OCI-LY7 (cell line): Measurements from ENCODE around the gene PLCL1. TPM values are rescaled to one million over a fixed set of nuclear protein-coding genes. Genes with fewer than 3 reads are reported as not detected.

Experiments
- BruUV-seq: library from RNA; stranded (reverse); fragments of 400-500 nt; replicated peaks from 2 replicates; lab custom pipeline; 2021; lab: Mats Ljungman, UMichigan
- CTCF ChIA-PET: fragments of 300-600 bp; sonication (Branson Sonifier 250); formaldehyde crosslinking; loops from one replicate; lab custom pipeline; 2022; ENCODE audit warnings: antibody characterized with exemption; ENCODE audit not compliant: unreplicated experiment; lab: Charles Lee
- POLR2A ChIA-PET: fragments of 300-600 bp; sonication (Branson Sonifier 250); formaldehyde crosslinking; loops from one replicate; lab custom pipeline; 2022; ENCODE audit warnings: antibody characterized with exemption; lab: Charles Lee
- DNase-seq: peaks from one replicate; pipeline ENCODE4 v3.0.0-alpha.2; 2015; ENCODE audit warnings: low spot score
- H2AFZ ChIP-seq: fragments of 200-600 bp; sonication (generic), shearing (Covaris generic); 2 replicates; pipeline ENCODE4 v1.6.1; 2014; ENCODE audit warnings: mild to moderate bottlenecking, antibody characterized with exemption, low read length, moderate library complexity
- H3K27ac ChIP-seq: fragments of 200-600 bp; sonication (generic); 2 replicates; pipeline ENCODE4 v1.5.1; 2014; ENCODE audit warnings: mixed run types, low read depth, mild to moderate bottlenecking, moderate library complexity, low read length, inconsistent platforms; ENCODE audit not compliant: poor library complexity, severe bottlenecking
- H3K36me3 ChIP-seq: fragments of 200-600 bp; sonication (generic); 2 replicates; pipeline ENCODE4 v1.6.1; 2014; ENCODE audit warnings: mild to moderate bottlenecking, antibody characterized with exemption, low read length, moderate library complexity, mixed read lengths; ENCODE audit not compliant: insufficient read depth
- H3K4me1 ChIP-seq: fragments of 200-600 bp; sonication (generic); 2 replicates; pipeline ENCODE4 v1.5.1; 2014; ENCODE audit warnings: mild to moderate bottlenecking, low read length; ENCODE audit not compliant: insufficient read depth, poor library complexity, severe bottlenecking
- H3K4me2 ChIP-seq: fragments of 200-600 bp; sonication (generic); 2 replicates; pipeline ENCODE4 v1.6.1; 2014; ENCODE audit warnings: mild to moderate bottlenecking, low read length
- H3K4me3 ChIP-seq: fragments of 200-600 bp; sonication (generic); 2 replicates; pipeline ENCODE4 v1.5.1; 2014; ENCODE audit warnings: mild to moderate bottlenecking, low read depth, low read length; ENCODE audit not compliant: poor library complexity, severe bottlenecking
- H3K79me2 ChIP-seq: fragments of 200-600 bp; sonication (generic); 2 replicates; pipeline ENCODE4 v1.6.1; 2016; ENCODE audit warnings: low read depth, mild to moderate bottlenecking, low read length, moderate library complexity, mixed read lengths; ENCODE audit not compliant: insufficient read depth
- H3K9me2 ChIP-seq: fragments of 200-600 bp; sonication (generic); 2 replicates; pipeline ENCODE4 v1.6.1; 2016; ENCODE audit warnings: mild to moderate bottlenecking, low read length, mixed read lengths; ENCODE audit not compliant: insufficient read depth
- H3K9me3 ChIP-seq: fragments of 200-600 bp; sonication (generic); 2 replicates; pipeline ENCODE4 v1.6.1; 2014; ENCODE audit warnings: mild to moderate bottlenecking, mixed run types, low read length, mixed read lengths
- H4K20me1 ChIP-seq: fragments of 200-600 bp; sonication (generic); 2 replicates; pipeline ENCODE4 v1.6.1; 2014; ENCODE audit warnings: mild to moderate bottlenecking, antibody characterized with exemption, low read length, moderate library complexity, mixed read lengths; ENCODE audit not compliant: insufficient read depth
- CTCF ChIP-seq: fragments of 200-600 bp; sonication (generic); conservative IDR thresholded peaks from 2 replicates; pipeline ENCODE4 v1.5.1; 2014; ENCODE audit warnings: mild to moderate bottlenecking, antibody characterized with exemption, low read length, moderate library complexity, mixed read lengths
- EZH2phosphoT487 ChIP-seq: fragments of 200-600 bp; sonication (generic); IDR thresholded peaks from 2 replicates; pipeline ENCODE4 v1.6.1; 2018; ENCODE audit warnings: low read depth, borderline replicate concordance, mild to moderate bottlenecking, mixed run types, antibody characterized with exemption, low read length, moderate library complexity, mixed read lengths
- intact Hi-C: fragments of 100-400 bp; cut with micrococcal nuclease; formaldehyde crosslinking; loops from one replicate; pipeline ENCODE4 v1.10.0; 2022; ENCODE audit not compliant: unreplicated experiment
- total RNA-seq, 2 experiments: library from RNA; depleted of rRNA in 1 of 2; stranded (reverse); fragments of >200 nt in 1 of 2; shearing (Covaris generic) in 1 of 2; gene quantifications; 2 replicates each; pipeline ENCODE4 v1.2.3, GENCODE V29; 2014 to 2022

The PLCL1 gene
- total RNA-seq, 2 experiments from 2014 or later = 0.03 TPM; not detected in 1

- intact Hi-C loops = no loop called here
- Histone ChIP-seq H3K9me2 (no peaks in the 10 kb centered on the region), H3K9me3 (no peaks in the 10 kb centered on the region), H3K27ac (no peak overlapping the region), H3K36me3 (no peaks in the 10 kb centered on the region), H3K4me2 (no peak overlapping the region), H2AFZ (no peak overlapping the region), H4K20me1 (no peaks in the 10 kb centered on the region), H3K79me2 (no peaks in the 10 kb centered on the region), H3K4me3 (no peak overlapping the region), H3K4me1 (peaks cover 2% of the 10 kb centered on the region)
- CTCF ChIA-PET = no interaction called here
- TF ChIP-seq CTCF (no peak), EZH2phosphoT487 (no peak)
- POLR2A ChIA-PET = interaction anchor here (0.8 kb wide), 1 partner anchor 9 kb away, joined by 3 read pairs; no protein-coding TSS in a partner anchor
- DNase-seq = no peak
- BruUV-seq = no TSS peak
Measured at GRCh38 chr2:197799068-197799467, 5.3 kb upstream of the PLCL1 start.

GRCh38 chr2:197800091-197800490 lies 4.3 kb upstream of the PLCL1 start:
- no peaks in the 10 kb centered on the region for H3K9me3 ChIP-seq
- ChIA-PET POLR2A (no interaction called here), CTCF (no interaction called here)
- H2AFZ ChIP-seq = no peak overlapping the region
- TF ChIP-seq CTCF (no peak), EZH2phosphoT487 (no peak)
- intact Hi-C loops = loop anchor here (5.0 kb wide), 1 partner anchor 252 kb away; no protein-coding TSS in a partner anchor
- H3K27ac ChIP-seq = no peak overlapping the region
- no peaks in the 10 kb centered on the region for H3K36me3 ChIP-seq
- no peak for DNase-seq
- peaks cover 4% of the 10 kb centered on the region for H3K4me1 ChIP-seq
- H3K9me2 ChIP-seq = no peaks in the 10 kb centered on the region
- H3K4me3 ChIP-seq = no peak overlapping the region
- no peaks in the 10 kb centered on the region for H3K79me2 ChIP-seq
- no peaks in the 10 kb centered on the region for H4K20me1 ChIP-seq
- no TSS peak for BruUV-seq
- H3K4me2 ChIP-seq = no peak overlapping the region

GRCh38 chr2:197801033-197801432 lies 3.4 kb upstream of the PLCL1 start:
- BruUV-seq = no TSS peak
- CTCF ChIA-PET = no interaction called here
- intact Hi-C loops = loop anchor here (5.0 kb wide), 1 partner anchor 251 kb away; no protein-coding TSS in a partner anchor

More at GRCh38 chr2:197801033-197801432, 3.4 kb upstream of the PLCL1 start:
- POLR2A ChIA-PET = interaction anchor here (0.5 to 0.7 kb wide), 2 partner anchors 395 to 496 kb away, joined by 3 to 5 read pairs; no protein-coding TSS in a partner anchor
- no peaks in the 10 kb centered on the region for H3K79me2 ChIP-seq
- H3K36me3 ChIP-seq = no peaks in the 10 kb centered on the region
- H3K9me3 ChIP-seq = no peaks in the 10 kb centered on the region
- no peaks in the 10 kb centered on the region for H4K20me1 ChIP-seq
- H3K4me1 ChIP-seq = peaks cover 4% of the 10 kb centered on the region
- no peak for DNase-seq
- TF ChIP-seq EZH2phosphoT487 (no peak), CTCF (no peak)
- no peak overlapping the region for H3K27ac ChIP-seq
- no peaks in the 10 kb centered on the region for H3K9me2 ChIP-seq
- no peak overlapping the region for H2AFZ ChIP-seq
- H3K4me2 ChIP-seq = no peak overlapping the region
- no peak overlapping the region for H3K4me3 ChIP-seq
